ENCODE measurements around the gene MAP3K4. TPM values are rescaled to one million over a fixed set of nuclear protein-coding genes. Genes with fewer than 3 reads are reported as not detected.
A peak's percentile ranks its signal among the peaks of the same experiment; 100 is the strongest.

The MAP3K4 gene
- total RNA-seq, 1 donor = 31.1 TPM

DNA sequence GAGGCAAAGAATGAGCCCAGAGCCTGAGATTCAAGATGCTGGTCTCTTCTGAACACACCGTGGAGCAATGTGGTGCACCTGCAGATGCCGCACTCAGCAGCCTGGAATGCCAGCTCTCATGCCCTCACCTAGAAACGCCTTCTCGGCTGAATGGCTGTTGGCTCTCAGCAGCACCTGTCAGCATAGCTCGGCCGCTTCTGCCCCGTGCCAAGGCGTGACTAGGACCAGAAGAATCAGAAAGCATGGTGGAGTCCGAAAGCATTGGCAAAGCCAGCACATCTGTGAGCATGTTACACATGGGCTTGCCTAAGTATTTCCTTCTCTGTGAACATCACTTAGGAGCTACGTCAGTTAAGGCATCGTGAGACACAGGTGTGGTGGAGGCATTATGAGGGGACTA lies 140.8 kb downstream of the MAP3K4 start:
- no peaks in the 10 kb centered on the region for H3K79me2 ChIP-seq (ENCODE audit: insufficient read depth, low read length)
- no peak overlapping the region for H3K4me3 ChIP-seq (ENCODE audit: insufficient read depth, low read length)
- H4K20me1 ChIP-seq (ENCODE audit: insufficient read depth, low read length) = no peaks in the 10 kb centered on the region
- no peak overlapping the region for H2AFZ ChIP-seq (ENCODE audit: low read length)
- no peaks in the 10 kb centered on the region for H3K27me3 ChIP-seq (ENCODE audit: insufficient read depth, low read length)
- no peak overlapping the region for H3K4me2 ChIP-seq (ENCODE audit: insufficient read depth, low read length)
- peaks cover 7% of the 10 kb centered on the region for H3K4me1 ChIP-seq (ENCODE audit: insufficient read depth, low read length)
- no peak for DNase-seq (ENCODE audit: insufficient read length, low spot score, missing footprints)
- peaks cover 18% of the 10 kb centered on the region for H3K36me3 ChIP-seq (ENCODE audit: insufficient read depth, low read length)
- no peaks in the 10 kb centered on the region for H3K9me3 ChIP-seq (ENCODE audit: low read depth, low read length)
- TF ChIP-seq, protein P1, sequence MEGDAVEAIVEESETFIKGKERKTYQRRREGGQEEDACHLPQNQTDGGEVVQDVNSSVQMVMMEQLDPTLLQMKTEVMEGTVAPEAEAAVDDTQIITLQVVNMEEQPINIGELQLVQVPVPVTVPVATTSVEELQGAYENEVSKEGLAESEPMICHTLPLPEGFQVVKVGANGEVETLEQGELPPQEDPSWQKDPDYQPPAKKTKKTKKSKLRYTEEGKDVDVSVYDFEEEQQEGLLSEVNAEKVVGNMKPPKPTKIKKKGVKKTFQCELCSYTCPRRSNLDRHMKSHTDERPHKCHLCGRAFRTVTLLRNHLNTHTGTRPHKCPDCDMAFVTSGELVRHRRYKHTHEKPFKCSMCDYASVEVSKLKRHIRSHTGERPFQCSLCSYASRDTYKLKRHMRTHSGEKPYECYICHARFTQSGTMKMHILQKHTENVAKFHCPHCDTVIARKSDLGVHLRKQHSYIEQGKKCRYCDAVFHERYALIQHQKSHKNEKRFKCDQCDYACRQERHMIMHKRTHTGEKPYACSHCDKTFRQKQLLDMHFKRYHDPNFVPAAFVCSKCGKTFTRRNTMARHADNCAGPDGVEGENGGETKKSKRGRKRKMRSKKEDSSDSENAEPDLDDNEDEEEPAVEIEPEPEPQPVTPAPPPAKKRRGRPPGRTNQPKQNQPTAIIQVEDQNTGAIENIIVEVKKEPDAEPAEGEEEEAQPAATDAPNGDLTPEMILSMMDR (IDR thresholded peaks at IDR 0.05; ENCODE audit: extremely low read depth, low read depth, low read length) = no peak
- H3K27ac ChIP-seq (ENCODE audit: low read depth, low read length) = no peak overlapping the region

DNA sequence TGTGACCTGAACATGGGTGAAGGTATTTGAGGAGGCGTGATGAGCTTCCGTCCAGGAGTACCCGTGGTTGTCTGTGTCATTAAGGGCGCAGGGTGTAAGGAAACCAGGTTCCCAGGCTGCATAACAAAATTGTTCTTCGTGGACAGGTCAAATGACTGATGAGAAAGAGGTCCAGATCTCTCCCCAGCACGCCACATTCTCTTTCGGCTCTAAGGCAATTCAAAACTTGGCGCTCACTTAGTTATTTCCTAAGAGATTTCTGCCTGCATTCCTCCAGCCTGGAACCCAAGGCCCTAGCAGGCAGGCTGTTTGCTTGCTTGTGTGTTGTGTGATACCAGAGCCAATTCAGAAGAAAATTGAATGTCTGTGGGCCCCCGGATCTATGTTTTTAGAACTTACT lies 142.4 kb downstream of the MAP3K4 start:
- no peaks in the 10 kb centered on the region for H3K9me3 ChIP-seq (ENCODE audit: low read depth, low read length)
- no peaks in the 10 kb centered on the region for H3K27me3 ChIP-seq (ENCODE audit: insufficient read depth, low read length)
- no peak for DNase-seq (ENCODE audit: insufficient read length, low spot score, missing footprints)
- no peaks in the 10 kb centered on the region for H4K20me1 ChIP-seq (ENCODE audit: insufficient read depth, low read length)
- peaks cover 4% of the 10 kb centered on the region for H3K4me1 ChIP-seq (ENCODE audit: insufficient read depth, low read length)
- H3K79me2 ChIP-seq (ENCODE audit: insufficient read depth, low read length) = no peaks in the 10 kb centered on the region
- peak overlapping the region; percentile 42 for H3K27ac ChIP-seq (ENCODE audit: low read depth, low read length)
- no peak overlapping the region for H3K4me3 ChIP-seq (ENCODE audit: insufficient read depth, low read length)
- peaks cover 18% of the 10 kb centered on the region for H3K36me3 ChIP-seq (ENCODE audit: insufficient read depth, low read length)
- TF ChIP-seq, protein P1 (IDR thresholded peaks at IDR 0.05; ENCODE audit: extremely low read depth, low read depth, low read length) = no peak
- no peak overlapping the region for H3K4me2 ChIP-seq (ENCODE audit: insufficient read depth, low read length)
- no peak overlapping the region for H2AFZ ChIP-seq (ENCODE audit: low read length)

DNA sequence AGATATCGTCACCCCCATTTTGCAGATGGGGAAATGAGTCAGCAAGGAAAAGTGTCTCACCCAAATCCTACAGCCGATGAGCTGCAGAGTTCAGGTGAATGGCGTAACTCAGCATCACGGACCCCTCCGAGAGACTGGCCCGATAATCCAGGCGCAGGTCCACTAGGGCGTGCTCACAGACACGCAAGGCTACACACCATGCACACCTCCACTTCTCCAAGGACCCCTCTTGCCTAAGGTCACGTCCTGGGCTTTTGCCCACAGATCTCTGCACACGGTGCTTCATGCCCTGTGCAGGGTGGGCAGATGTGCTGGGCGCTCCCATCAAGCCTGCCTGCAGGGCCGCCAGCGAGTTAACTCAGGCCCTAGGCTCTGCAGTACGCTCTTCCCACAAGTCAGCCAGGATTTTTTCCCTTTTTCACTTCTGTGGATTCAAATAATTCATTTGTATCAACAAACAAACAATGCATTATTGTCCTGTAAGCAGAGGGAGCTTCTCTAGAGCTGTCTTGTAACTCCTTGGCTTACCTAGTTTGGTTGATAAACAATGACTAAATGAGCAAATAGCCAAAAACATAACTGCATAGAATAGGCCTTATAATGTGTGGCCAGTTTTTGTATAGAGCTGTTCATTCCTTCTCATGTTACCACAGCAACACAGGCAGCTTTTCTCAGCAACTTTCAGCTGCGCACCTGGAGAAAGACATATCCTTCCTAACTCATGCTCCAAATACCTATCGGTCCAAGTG lies 143.2 kb downstream of the MAP3K4 start:
- TF ChIP-seq, protein P1 (IDR thresholded peaks at IDR 0.05; ENCODE audit: extremely low read depth, low read depth, low read length) = no peak
- no peaks in the 10 kb centered on the region for H4K20me1 ChIP-seq (ENCODE audit: insufficient read depth, low read length)
- H3K4me3 ChIP-seq (ENCODE audit: insufficient read depth, low read length) = no peak overlapping the region
- H3K27me3 ChIP-seq (ENCODE audit: insufficient read depth, low read length) = no peaks in the 10 kb centered on the region
- H3K79me2 ChIP-seq (ENCODE audit: insufficient read depth, low read length) = no peaks in the 10 kb centered on the region
- H3K36me3 ChIP-seq (ENCODE audit: insufficient read depth, low read length) = peaks cover 18% of the 10 kb centered on the region
- no peak overlapping the region for H2AFZ ChIP-seq (ENCODE audit: low read length)
- H3K4me2 ChIP-seq (ENCODE audit: insufficient read depth, low read length) = no peak overlapping the region
- peak overlapping the region; percentile 42 for H3K27ac ChIP-seq (ENCODE audit: low read depth, low read length)
- DNase-seq (ENCODE audit: insufficient read length, low spot score, missing footprints) = no peak
- H3K4me1 ChIP-seq (ENCODE audit: insufficient read depth, low read length) = peaks cover 4% of the 10 kb centered on the region
- H3K9me3 ChIP-seq (ENCODE audit: low read depth, low read length) = no peaks in the 10 kb centered on the region

DNA sequence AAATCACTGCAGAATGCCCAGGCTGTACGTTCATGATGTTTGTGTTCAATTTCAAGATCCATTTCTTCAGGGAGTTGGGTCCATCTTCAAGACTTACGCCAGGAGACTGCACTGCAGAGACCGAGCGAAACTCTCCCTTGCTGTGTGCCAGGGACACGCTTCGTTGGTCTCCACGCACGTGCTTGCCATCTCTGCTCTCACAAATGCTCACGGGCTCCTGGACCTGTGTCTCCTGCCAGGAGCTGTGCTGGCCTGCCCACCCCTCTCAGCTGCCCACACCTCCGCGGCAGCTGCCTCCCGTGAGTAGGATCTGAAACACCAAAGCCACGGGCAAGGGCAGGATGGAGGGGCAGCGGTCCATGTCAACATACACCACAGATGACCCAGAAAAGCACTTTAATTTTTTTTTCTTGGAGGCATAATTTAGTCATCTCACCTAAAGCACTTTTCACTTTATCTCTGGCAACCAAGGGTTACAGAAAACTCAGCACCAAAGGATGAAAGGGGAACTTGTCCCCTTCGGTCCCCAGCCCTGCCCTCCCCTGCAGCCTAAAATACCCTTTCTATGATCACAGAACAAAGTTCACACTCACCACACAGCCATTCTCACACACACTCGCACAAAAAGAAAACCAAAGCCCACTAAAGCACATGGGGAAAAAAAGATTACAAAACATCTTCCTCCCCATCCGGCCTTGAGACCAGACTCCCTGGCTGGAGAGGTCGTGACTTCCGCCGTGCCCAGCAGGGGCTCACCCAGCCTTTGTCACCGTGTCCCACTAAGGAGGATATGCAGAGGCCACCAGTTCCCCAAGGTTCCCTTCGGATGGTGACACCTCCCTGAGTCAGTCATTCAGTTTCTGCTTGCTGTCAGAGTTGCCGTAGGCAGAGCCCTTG lies 144.4 kb downstream of the MAP3K4 start:
- Histone ChIP-seq H4K20me1 (ENCODE audit: insufficient read depth, low read length) (no peaks in the 10 kb centered on the region), H3K27ac (ENCODE audit: low read depth, low read length) (no peak overlapping the region), H3K4me1 (ENCODE audit: insufficient read depth, low read length) (peaks cover 8% of the 10 kb centered on the region), H3K9me3 (ENCODE audit: low read depth, low read length) (no peaks in the 10 kb centered on the region), H3K79me2 (ENCODE audit: insufficient read depth, low read length) (no peaks in the 10 kb centered on the region), H3K4me3 (ENCODE audit: insufficient read depth, low read length) (no peak overlapping the region), H3K27me3 (ENCODE audit: insufficient read depth, low read length) (no peaks in the 10 kb centered on the region), H2AFZ (ENCODE audit: low read length) (no peak overlapping the region), H3K36me3 (ENCODE audit: insufficient read depth, low read length) (peaks cover 14% of the 10 kb centered on the region), H3K4me2 (ENCODE audit: insufficient read depth, low read length) (no peak overlapping the region)
- TF ChIP-seq, protein P1 (IDR thresholded peaks at IDR 0.05; ENCODE audit: extremely low read depth, low read depth, low read length) = no peak
- peak; percentile 70 for DNase-seq (ENCODE audit: insufficient read length, low spot score, missing footprints)

All from osteoblast (primary cell).